CD8-positive, alpha-beta memory T cell (primary cell): ENCODE results near the gene SERPINA6. TPM values are rescaled to one million over a fixed set of nuclear protein-coding genes. Genes with fewer than 3 reads are reported as not detected.
"Not testable (repeated sequence)": the region's sequence is repeated elsewhere in the genome, so short reads cannot be mapped to it uniquely, and the experiment has no call there.

ENCODE experiments used
- CTCF ChIA-PET: fragments of 350-600 bp; sonication (Branson Sonifier 250); formaldehyde crosslinking; loops from one replicate; lab custom pipeline; 2021; ENCODE audit warnings: antibody characterized with exemption; lab: Charles Lee
- POLR2A ChIA-PET: fragments of 350-600 bp; sonication (Branson Sonifier 250); formaldehyde crosslinking; loops from one replicate; lab custom pipeline; 2021; ENCODE audit warnings: antibody characterized with exemption; lab: Charles Lee
- DNase-seq, 5 donors: peaks; one replicate each; pipeline versions ENCODE4 v3.0.0 to v3.0.0-alpha.2; 2020 to 2022; ENCODE audit warnings: mixed read lengths in 1 of 5
- H3K27ac ChIP-seq: one replicate; pipeline ENCODE4 v1.7.0; 2013; ENCODE audit warnings: low read depth, mild to moderate bottlenecking, low read length, moderate library complexity
- H3K27me3 ChIP-seq: 2 replicates; pipeline ENCODE4 v1.7.0; 2013; ENCODE audit warnings: low read length, mild to moderate bottlenecking; ENCODE audit not compliant: insufficient read depth, poor library complexity, severe bottlenecking
- H3K36me3 ChIP-seq: 2 replicates; pipeline ENCODE4 v1.7.0; 2013; ENCODE audit warnings: mild to moderate bottlenecking, low read length, moderate library complexity; ENCODE audit not compliant: insufficient read depth
- H3K4me1 ChIP-seq: 2 replicates; pipeline ENCODE4 v1.7.0; 2013; ENCODE audit warnings: mild to moderate bottlenecking, low read length, moderate library complexity; ENCODE audit not compliant: insufficient read depth
- H3K4me3 ChIP-seq: 2 replicates; pipeline ENCODE4 v1.7.0; 2013; ENCODE audit warnings: mild to moderate bottlenecking, low read length
- H3K9me3 ChIP-seq: 2 replicates; pipeline ENCODE4 v1.7.0; 2013; ENCODE audit warnings: mild to moderate bottlenecking, low read length
- H3K27ac Mint-ChIP-seq, 8 donors: one replicate each; pipeline ENCODE4 v1.8.0; 2020 to 2021; ENCODE audit warnings: mixed read lengths in 8 of 8, mild to moderate bottlenecking in 6 of 8, inconsistent platforms in 3 of 8, moderate library complexity in 3 of 8
- H3K27me3 Mint-ChIP-seq, 2 donors: one replicate each; pipeline ENCODE4 v1.8.0; 2020 to 2021; ENCODE audit warnings: mixed read lengths in 2 of 2, mild to moderate bottlenecking in 1 of 2, moderate library complexity in 1 of 2
- H3K36me3 Mint-ChIP-seq, 3 donors: one replicate each; pipeline ENCODE4 v1.8.0; 2020 to 2021; ENCODE audit warnings: mixed read lengths in 3 of 3, inconsistent platforms in 1 of 3, mild to moderate bottlenecking in 1 of 3
- H3K4me1 Mint-ChIP-seq, 3 donors: one replicate each; pipeline ENCODE4 v1.8.0; 2020 to 2021; ENCODE audit warnings: mixed read lengths in 3 of 3, inconsistent platforms in 1 of 3, mild to moderate bottlenecking in 1 of 3
- H3K4me3 Mint-ChIP-seq, 7 donors: one replicate each; pipeline ENCODE4 v1.8.0; 2020 to 2021; ENCODE audit warnings: mixed read lengths in 7 of 7, mild to moderate bottlenecking in 6 of 7, moderate library complexity in 4 of 7, inconsistent platforms in 2 of 7
- H3K9me3 Mint-ChIP-seq, 5 donors: one replicate each; pipeline ENCODE4 v1.8.0; 2020 to 2022; ENCODE audit warnings: mixed read lengths in 5 of 5, mild to moderate bottlenecking in 3 of 5, moderate library complexity in 2 of 5, inconsistent platforms in 1 of 5
- polyA plus RNA-seq: library from polyadenylated mRNA; unstranded; fragments of 300-500 nt; fragmentation: Illumina TruSeq; gene quantifications from one replicate; pipeline ENCODE4 v1.2.3, GENCODE V29; 2021
- total RNA-seq, 2 experiments: library from RNA; stranded (reverse); gene quantifications; one replicate each; pipeline ENCODE4 v1.2.3, GENCODE V29; 2021

SERPINA6 gene
- total and polyA plus RNA-seq, 3 experiments from 2014 or later, result not detected

DNA sequence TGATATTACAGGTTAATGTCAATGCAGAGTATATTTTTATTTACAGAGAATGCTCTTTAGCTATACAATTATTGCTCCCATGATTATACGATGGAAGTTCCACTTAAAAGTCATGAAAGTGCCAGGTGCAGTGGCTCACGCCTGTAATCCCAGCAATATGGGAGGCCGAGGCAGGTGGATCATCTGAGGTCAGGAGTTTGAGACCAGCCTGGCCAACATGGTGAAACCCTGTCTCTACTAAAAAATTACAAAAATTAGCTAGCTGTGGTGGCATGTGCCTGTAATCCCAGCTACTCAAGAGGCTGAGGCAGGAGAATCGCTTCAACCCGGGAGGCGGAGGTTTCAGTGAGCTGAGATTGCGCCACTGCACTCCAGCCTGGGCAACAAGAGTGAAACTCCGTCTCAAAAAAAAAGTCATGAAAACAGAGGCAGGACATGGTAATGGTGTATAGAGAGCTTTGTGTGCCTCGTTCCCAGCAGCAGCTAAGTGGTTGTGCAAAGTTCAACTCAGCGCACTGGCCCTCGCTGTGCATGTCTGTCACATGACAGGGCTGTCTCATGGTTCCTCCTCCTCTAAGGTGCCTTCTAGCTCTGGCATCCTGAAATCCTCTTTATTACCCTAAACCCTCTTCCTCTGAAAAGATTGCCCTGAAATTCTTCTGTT lies 46.1 kb downstream of the SERPINA6 start:
- H3K4me1 ChIP-seq, H3K4me3 Mint-ChIP-seq, DNase-seq, H3K4me1 Mint-ChIP-seq, H3K4me3 ChIP-seq, H3K27me3 ChIP-seq, H3K27ac ChIP-seq, H3K36me3 Mint-ChIP-seq, H3K36me3 ChIP-seq, H3K27ac Mint-ChIP-seq, CTCF ChIA-PET, H3K9me3 ChIP-seq, POLR2A ChIA-PET, H3K9me3 Mint-ChIP-seq: not testable (repeated sequence)
- H3K27me3 Mint-ChIP-seq, result peaks cover 4 to 19% of the 10 kb centered on the region in 2 donors

DNA sequence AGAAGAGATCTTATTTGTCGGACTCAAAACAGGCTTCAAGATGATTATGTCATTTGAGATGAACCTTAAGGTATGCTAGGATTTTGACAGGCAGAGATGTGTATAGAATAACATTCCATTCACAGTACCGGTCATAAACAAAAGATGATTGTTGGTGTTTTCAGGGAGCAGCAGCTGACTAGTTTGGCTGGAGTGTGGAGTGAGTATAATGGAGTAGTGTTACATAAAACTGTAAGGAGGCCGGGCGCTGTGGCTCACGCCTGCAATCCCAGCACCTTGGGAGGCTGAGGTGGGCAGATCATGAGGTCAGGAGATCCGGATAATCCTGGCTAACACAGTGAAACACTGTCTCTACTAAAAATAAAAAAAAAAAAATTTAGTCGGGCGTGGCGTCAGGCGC lies 54.0 kb downstream of the SERPINA6 start:
- no peaks in the 10 kb centered on the region for H3K36me3 Mint-ChIP-seq
- H3K9me3 ChIP-seq, result no peaks in the 10 kb centered on the region
- ChIA-PET CTCF (no interaction called here), POLR2A (no interaction called here)
- H3K27me3 ChIP-seq, result no peaks in the 10 kb centered on the region
- peaks cover 2 to 42% of the 10 kb centered on the region in 2 donors for H3K27me3 Mint-ChIP-seq
- H3K4me3 ChIP-seq, result no peak overlapping the region
- H3K36me3 ChIP-seq, result no peaks in the 10 kb centered on the region
- H3K27ac Mint-ChIP-seq, result peak overlapping the region in 1 of 8 donors; percentile 3
- no peaks in the 10 kb centered on the region for H3K4me1 ChIP-seq
- no peak overlapping the region for H3K4me3 Mint-ChIP-seq
- H3K27ac ChIP-seq, result no peak overlapping the region
- H3K4me1 Mint-ChIP-seq, result no peaks in the 10 kb centered on the region
- no peaks in the 10 kb centered on the region for H3K9me3 Mint-ChIP-seq
- no peak for DNase-seq

DNA sequence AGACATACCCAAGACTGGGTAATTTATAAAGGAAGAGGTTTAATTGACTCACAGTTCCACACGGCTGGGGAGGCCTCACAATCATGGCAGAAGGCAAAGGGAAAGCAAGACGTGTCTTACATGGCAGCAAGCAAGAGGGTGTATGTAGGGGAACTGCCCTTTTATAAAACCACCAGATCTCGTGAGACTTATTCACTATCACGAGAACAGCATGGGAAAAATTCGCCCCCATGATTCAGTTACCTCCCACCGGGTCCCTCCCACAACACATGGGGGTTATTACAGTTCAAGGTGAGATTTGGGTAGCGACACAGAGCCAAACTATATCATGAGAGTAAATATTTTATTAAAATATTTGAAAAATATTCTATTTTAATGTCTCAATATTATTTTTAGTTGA lies 54.6 kb downstream of the SERPINA6 start:
- H3K27ac Mint-ChIP-seq, H3K36me3 ChIP-seq, POLR2A ChIA-PET: not testable (repeated sequence)

DNA sequence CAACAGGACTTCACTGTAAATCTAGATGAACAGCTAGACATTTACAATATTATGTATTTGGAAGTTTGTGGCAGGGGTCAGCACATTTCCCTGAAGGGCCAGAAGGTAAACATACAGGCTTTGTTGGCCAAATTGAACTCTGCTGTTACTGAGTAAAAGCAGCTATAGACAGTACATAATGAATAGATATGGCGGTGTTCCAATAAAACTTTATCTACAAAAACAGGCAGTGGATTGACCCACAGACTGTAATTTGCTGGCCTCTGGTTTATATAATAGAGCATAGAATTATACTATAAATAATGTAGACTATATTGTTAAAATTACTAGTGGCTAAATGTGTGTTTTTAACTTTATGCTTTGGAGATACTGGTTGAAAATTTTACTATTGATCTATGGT lies 55.8 kb downstream of the SERPINA6 start:
- peaks cover 4 to 35% of the 10 kb centered on the region in 2 donors for H3K27me3 Mint-ChIP-seq
- H3K4me1 ChIP-seq, result no peaks in the 10 kb centered on the region
- no peaks in the 10 kb centered on the region for H3K27me3 ChIP-seq
- no peak for DNase-seq
- no peaks in the 10 kb centered on the region for H3K9me3 ChIP-seq
- no peak overlapping the region for H3K27ac ChIP-seq
- H3K9me3 Mint-ChIP-seq, result peaks cover 7 to 14% (median 10%) of the 10 kb centered on the region in 5 donors
- H3K27ac Mint-ChIP-seq, result no peak overlapping the region
- H3K4me3 Mint-ChIP-seq, result no peak overlapping the region
- no peak overlapping the region for H3K4me3 ChIP-seq
- no peaks in the 10 kb centered on the region for H3K36me3 ChIP-seq
- ChIA-PET POLR2A (no interaction called here), CTCF (no interaction called here)
- H3K36me3 Mint-ChIP-seq, result peaks cover 0 to 3% (median 2%) of the 10 kb centered on the region in 3 donors
- H3K4me1 Mint-ChIP-seq, result no peaks in the 10 kb centered on the region

More for the DNA sequence above, 54.6 kb downstream of the SERPINA6 start:
- CTCF ChIA-PET, H3K4me1 Mint-ChIP-seq, H3K27me3 ChIP-seq, H3K9me3 Mint-ChIP-seq, DNase-seq, H3K4me3 Mint-ChIP-seq, H3K36me3 Mint-ChIP-seq, H3K9me3 ChIP-seq, H3K4me1 ChIP-seq, H3K4me3 ChIP-seq, H3K27ac ChIP-seq: not testable (repeated sequence)
- H3K27me3 Mint-ChIP-seq, result peaks cover 2 to 42% of the 10 kb centered on the region in 2 donors

DNA sequence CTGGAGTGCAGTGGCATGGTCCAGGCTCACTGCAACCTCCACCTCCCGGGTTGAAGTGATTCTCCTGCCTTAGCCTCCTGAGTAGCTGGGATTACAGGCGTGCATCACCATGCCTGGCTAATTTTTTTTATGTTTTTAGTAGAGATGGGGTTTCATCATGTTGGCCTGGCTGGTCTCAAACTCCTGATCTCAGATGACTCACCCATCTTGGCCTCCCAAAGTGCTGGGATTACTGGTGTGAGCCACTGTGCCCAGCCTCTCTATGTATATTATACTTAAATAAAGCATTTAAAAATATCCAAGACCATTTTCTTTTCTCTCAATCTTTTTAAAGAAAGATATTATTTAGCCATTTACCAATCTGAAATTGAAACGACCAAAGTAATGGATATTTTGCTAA lies 58.9 kb downstream of the SERPINA6 start:
- H3K4me3 ChIP-seq, H3K4me1 ChIP-seq, CTCF ChIA-PET, H3K36me3 Mint-ChIP-seq, DNase-seq, H3K27ac ChIP-seq, POLR2A ChIA-PET, H3K4me3 Mint-ChIP-seq, H3K4me1 Mint-ChIP-seq, H3K27me3 ChIP-seq, H3K27ac Mint-ChIP-seq, H3K9me3 ChIP-seq, H3K36me3 ChIP-seq: not testable (repeated sequence)
- H3K27me3 Mint-ChIP-seq, result peaks cover 5 to 30% of the 10 kb centered on the region in 2 donors
- peaks cover 12 to 28% (median 14%) of the 10 kb centered on the region in 5 donors for H3K9me3 Mint-ChIP-seq

Other genes starting within 250 kb of the SERPINA6 start
- gene DDX24, start 242.1 kb downstream of the SERPINA6 start, total RNA-seq, result 100 to 1,000 TPM; 274 to 283 TPM
- 287 TPM for gene DDX24, start 242.1 kb downstream of the SERPINA6 start, polyA plus RNA-seq
- 10 to 100 TPM; 15.5 to 18.4 TPM for gene IFI27L1, start 242.0 kb downstream of the SERPINA6 start, total RNA-seq
- 8.3 TPM for gene IFI27L1, start 242.0 kb downstream of the SERPINA6 start, polyA plus RNA-seq
- gene IFI27, start 212.6 kb downstream of the SERPINA6 start, total RNA-seq, result 1 to 10 TPM; 1.3 TPM
- gene IFI27, start 212.6 kb downstream of the SERPINA6 start, polyA plus RNA-seq, result 5.5 TPM
- gene IFI27L2, start 193.7 kb downstream of the SERPINA6 start, total RNA-seq, result 10 to 100 TPM; 55.9 to 58.5 TPM
- 95.5 TPM for gene IFI27L2, start 193.7 kb downstream of the SERPINA6 start, polyA plus RNA-seq
- 1 to 10 TPM; 1.2 to 1.8 TPM for gene PPP4R4, start 149.0 kb downstream of the SERPINA6 start, total RNA-seq
- 0.17 TPM for gene PPP4R4, start 149.0 kb downstream of the SERPINA6 start, polyA plus RNA-seq
- gene SERPINA10, start 30.1 kb downstream of the SERPINA6 start, total RNA-seq, result not detected
- gene SERPINA10, start 30.1 kb downstream of the SERPINA6 start, polyA plus RNA-seq, result not detected
- gene SERPINA2, start 43.4 kb upstream of the SERPINA6 start, total RNA-seq, result not detected
- not detected for gene SERPINA2, start 43.4 kb upstream of the SERPINA6 start, polyA plus RNA-seq
- gene SERPINA1, start 65.3 kb upstream of the SERPINA6 start, total RNA-seq, result under 1 TPM; 0.18 to 0.40 TPM
- gene SERPINA1, start 65.3 kb upstream of the SERPINA6 start, polyA plus RNA-seq, result not detected
- not detected for gene SERPINA11, start 129.5 kb upstream of the SERPINA6 start, total RNA-seq
- gene SERPINA11, start 129.5 kb upstream of the SERPINA6 start, polyA plus RNA-seq, result not detected
- not detected for gene SERPINA9, start 152.9 kb upstream of the SERPINA6 start, total RNA-seq
- gene SERPINA9, start 152.9 kb upstream of the SERPINA6 start, polyA plus RNA-seq, result not detected
- not detected for gene SERPINA12, start 186.1 kb upstream of the SERPINA6 start, total RNA-seq
- not detected for gene SERPINA12, start 186.1 kb upstream of the SERPINA6 start, polyA plus RNA-seq
- gene SERPINA4, start 238.1 kb upstream of the SERPINA6 start, total RNA-seq, result not detected
- not detected for gene SERPINA4, start 238.1 kb upstream of the SERPINA6 start, polyA plus RNA-seq